ENCODE data around the gene KLHL26. TPM values are rescaled to one million over a fixed set of nuclear protein-coding genes. Genes with fewer than 3 reads are reported as not detected.

The KLHL26 gene
- polyA plus RNA-seq, 1 donor from 2014 or later = 4.7 TPM

- Histone ChIP-seq H3F3A (ENCODE audit: insufficient read depth, low read length, poor library complexity, severe bottlenecking) (no peaks in the 10 kb centered on the region), H3K27me3 (ENCODE audit: insufficient read depth, low read depth, low read length) (no peaks in the 10 kb centered on the region), H3K9ac (ENCODE audit: low read length) (peak overlapping the region; percentile 86), H4K20me1 (ENCODE audit: insufficient read depth) (no peaks in the 10 kb centered on the region), H3K36me3 (ENCODE audit: insufficient read depth, low read length) (no peaks in the 10 kb centered on the region), H3K4me2 (ENCODE audit: low read length) (peak overlapping the region; percentile 20), H3K79me2 (replicated peaks; ENCODE audit: insufficient read depth, low read length) (no peaks in the 10 kb centered on the region), H3K9me3 (ENCODE audit: low read length) (no peaks in the 10 kb centered on the region), H3K27ac (ENCODE audit: low read length) (peak overlapping the region; percentile 75), H3K9me2 (ENCODE audit: insufficient read depth, low read length) (no peaks in the 10 kb centered on the region), H2AFZ (ENCODE audit: low read depth, low read length) (peak overlapping the region; percentile 19), H3K4me3 (ENCODE audit: low read length) (peak overlapping the region; percentile 88)
- no peak for TF ChIP-seq RAD21 (conservative IDR thresholded peaks at IDR 0.05)
- TF ChIP-seq EZH2 (IDR thresholded peaks at IDR 0.05; ENCODE audit: borderline replicate concordance, insufficient read depth, low read length, poor library complexity, severe bottlenecking) = no peak
- no peak for TF ChIP-seq SMC3 (conservative IDR thresholded peaks at IDR 0.05; ENCODE audit: poor library complexity)
- TF ChIP-seq, protein P1, sequence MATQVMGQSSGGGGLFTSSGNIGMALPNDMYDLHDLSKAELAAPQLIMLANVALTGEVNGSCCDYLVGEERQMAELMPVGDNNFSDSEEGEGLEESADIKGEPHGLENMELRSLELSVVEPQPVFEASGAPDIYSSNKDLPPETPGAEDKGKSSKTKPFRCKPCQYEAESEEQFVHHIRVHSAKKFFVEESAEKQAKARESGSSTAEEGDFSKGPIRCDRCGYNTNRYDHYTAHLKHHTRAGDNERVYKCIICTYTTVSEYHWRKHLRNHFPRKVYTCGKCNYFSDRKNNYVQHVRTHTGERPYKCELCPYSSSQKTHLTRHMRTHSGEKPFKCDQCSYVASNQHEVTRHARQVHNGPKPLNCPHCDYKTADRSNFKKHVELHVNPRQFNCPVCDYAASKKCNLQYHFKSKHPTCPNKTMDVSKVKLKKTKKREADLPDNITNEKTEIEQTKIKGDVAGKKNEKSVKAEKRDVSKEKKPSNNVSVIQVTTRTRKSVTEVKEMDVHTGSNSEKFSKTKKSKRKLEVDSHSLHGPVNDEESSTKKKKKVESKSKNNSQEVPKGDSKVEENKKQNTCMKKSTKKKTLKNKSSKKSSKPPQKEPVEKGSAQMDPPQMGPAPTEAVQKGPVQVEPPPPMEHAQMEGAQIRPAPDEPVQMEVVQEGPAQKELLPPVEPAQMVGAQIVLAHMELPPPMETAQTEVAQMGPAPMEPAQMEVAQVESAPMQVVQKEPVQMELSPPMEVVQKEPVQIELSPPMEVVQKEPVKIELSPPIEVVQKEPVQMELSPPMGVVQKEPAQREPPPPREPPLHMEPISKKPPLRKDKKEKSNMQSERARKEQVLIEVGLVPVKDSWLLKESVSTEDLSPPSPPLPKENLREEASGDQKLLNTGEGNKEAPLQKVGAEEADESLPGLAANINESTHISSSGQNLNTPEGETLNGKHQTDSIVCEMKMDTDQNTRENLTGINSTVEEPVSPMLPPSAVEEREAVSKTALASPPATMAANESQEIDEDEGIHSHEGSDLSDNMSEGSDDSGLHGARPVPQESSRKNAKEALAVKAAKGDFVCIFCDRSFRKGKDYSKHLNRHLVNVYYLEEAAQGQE (IDR thresholded peaks at IDR 0.05; ENCODE audit: borderline replicate concordance) = no peak
- no peak for TF ChIP-seq TAF1 (IDR thresholded peaks at IDR 0.05; ENCODE audit: low read depth)
- no peak for TF ChIP-seq CTCF (IDR thresholded peaks at IDR 0.05; ENCODE audit: poor library complexity, severe bottlenecking)
- TF ChIP-seq EP300 (conservative IDR thresholded peaks at IDR 0.05; ENCODE audit: poor library complexity, severe bottlenecking) = no peak
- no peak for TF ChIP-seq MXI1 (conservative IDR thresholded peaks at IDR 0.05; ENCODE audit: poor library complexity, severe bottlenecking)
- TF ChIP-seq POLR2AphosphoS5 (IDR thresholded peaks at IDR 0.05) = no peak
Measured at GRCh38 chr19:18587962-18588610, 48.7 kb upstream of the KLHL26 start.

DNA sequence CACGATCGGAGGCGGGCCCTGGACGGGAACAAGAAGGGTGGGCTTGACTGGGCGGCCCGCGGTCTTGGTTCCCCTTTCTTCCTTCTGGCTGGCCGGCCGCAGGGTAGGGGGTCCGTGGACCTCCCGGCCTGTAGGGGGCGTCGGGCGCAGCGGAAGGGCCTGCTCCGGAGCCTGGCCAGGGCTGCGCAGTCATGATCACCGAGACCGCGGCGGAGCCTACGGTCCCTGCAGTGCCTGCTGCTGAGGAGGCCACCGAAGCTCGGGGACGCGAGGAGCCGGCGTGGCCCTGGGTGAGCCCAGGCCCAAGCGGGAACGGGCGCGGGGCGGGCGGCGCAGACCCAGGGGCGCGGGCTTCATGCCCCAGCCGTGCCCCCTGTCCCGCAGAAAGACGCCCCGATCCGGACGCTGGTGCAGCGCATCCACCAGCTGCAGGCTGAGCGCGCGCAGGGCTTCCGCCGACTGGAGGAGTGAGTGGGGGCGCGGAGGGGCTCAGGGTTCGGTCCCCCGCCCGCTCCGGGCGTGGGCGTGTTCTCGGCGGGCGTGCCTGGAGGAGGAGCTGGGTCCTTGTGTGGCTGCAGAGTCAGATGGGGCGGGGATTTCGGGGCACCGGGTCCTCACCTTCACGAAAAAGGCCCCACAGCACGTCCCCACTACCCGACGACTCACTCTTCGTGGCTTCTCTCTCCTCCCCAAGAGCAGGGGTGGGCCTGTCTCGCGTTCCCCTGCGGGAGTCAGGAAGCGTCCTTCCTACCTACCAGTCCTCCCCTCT, 48.0 kb upstream of the KLHL26 start, which contains the start of gene REX1BD:
Gene REX1BD (plus strand): TSS at position 188 of the 769 bp plus-strand sequence. CDS start 4 bp downstream, at position 192.
- H3K9me2 ChIP-seq (ENCODE audit: insufficient read depth, low read length) = no peaks in the 10 kb centered on the region
- H3F3A ChIP-seq (ENCODE audit: insufficient read depth, low read length, poor library complexity, severe bottlenecking) = no peaks in the 10 kb centered on the region
- H3K27me3 ChIP-seq (ENCODE audit: insufficient read depth, low read depth, low read length) = no peaks in the 10 kb centered on the region
- H3K4me2 ChIP-seq (ENCODE audit: low read length) = peak within 1 kb of the TSS; percentile 83
- TF ChIP-seq EZH2 (IDR thresholded peaks at IDR 0.05; ENCODE audit: borderline replicate concordance, insufficient read depth, low read length, poor library complexity, severe bottlenecking) (no peak), TAF1 (IDR thresholded peaks at IDR 0.05; ENCODE audit: low read depth) (peak; percentile 66), RAD21 (conservative IDR thresholded peaks at IDR 0.05) (peak; percentile 62), POLR2AphosphoS5 (IDR thresholded peaks at IDR 0.05) (peak; percentile 78), CTCF (IDR thresholded peaks at IDR 0.05; ENCODE audit: poor library complexity, severe bottlenecking) (peak; percentile 95), SMC3 (conservative IDR thresholded peaks at IDR 0.05; ENCODE audit: poor library complexity) (peak; percentile 72), EP300 (conservative IDR thresholded peaks at IDR 0.05; ENCODE audit: poor library complexity, severe bottlenecking) (peak; percentile 60), MXI1 (conservative IDR thresholded peaks at IDR 0.05; ENCODE audit: poor library complexity, severe bottlenecking) (peak; percentile 4)
- TF ChIP-seq, protein P1 (IDR thresholded peaks at IDR 0.05; ENCODE audit: borderline replicate concordance) = peak; percentile 66
- H3K9ac ChIP-seq (ENCODE audit: low read length) = peak within 1 kb of the TSS; percentile 86
- no peaks in the 10 kb centered on the region for H4K20me1 ChIP-seq (ENCODE audit: insufficient read depth)
- H3K27ac ChIP-seq (ENCODE audit: low read length) = peak within 1 kb of the TSS; percentile 75
- peak within 1 kb of the TSS; percentile 78 for H2AFZ ChIP-seq (ENCODE audit: low read depth, low read length)
- no peaks in the 10 kb centered on the region for H3K36me3 ChIP-seq (ENCODE audit: insufficient read depth, low read length)
- H3K4me3 ChIP-seq (ENCODE audit: low read length) = peak within 1 kb of the TSS; percentile 88
- no peaks in the 10 kb centered on the region for H3K9me3 ChIP-seq (ENCODE audit: low read length)
- H3K79me2 ChIP-seq (replicated peaks; ENCODE audit: insufficient read depth, low read length) = no peaks in the 10 kb centered on the region

Data from neural cell (in vitro differentiated cells).